ENCODE results near the gene BTBD17. TPM values are rescaled to one million over a fixed set of nuclear protein-coding genes. Genes with fewer than 3 reads are reported as not detected.

Gene BTBD17, protein sequence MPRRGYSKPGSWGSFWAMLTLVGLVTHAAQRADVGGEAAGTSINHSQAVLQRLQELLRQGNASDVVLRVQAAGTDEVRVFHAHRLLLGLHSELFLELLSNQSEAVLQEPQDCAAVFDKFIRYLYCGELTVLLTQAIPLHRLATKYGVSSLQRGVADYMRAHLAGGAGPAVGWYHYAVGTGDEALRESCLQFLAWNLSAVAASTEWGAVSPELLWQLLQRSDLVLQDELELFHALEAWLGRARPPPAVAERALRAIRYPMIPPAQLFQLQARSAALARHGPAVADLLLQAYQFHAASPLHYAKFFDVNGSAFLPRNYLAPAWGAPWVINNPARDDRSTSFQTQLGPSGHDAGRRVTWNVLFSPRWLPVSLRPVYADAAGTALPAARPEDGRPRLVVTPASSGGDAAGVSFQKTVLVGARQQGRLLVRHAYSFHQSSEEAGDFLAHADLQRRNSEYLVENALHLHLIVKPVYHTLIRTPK
- total RNA-seq (2022; extraction: Qiagen RNA extraction), result not detected in 5 replicates

DNA sequence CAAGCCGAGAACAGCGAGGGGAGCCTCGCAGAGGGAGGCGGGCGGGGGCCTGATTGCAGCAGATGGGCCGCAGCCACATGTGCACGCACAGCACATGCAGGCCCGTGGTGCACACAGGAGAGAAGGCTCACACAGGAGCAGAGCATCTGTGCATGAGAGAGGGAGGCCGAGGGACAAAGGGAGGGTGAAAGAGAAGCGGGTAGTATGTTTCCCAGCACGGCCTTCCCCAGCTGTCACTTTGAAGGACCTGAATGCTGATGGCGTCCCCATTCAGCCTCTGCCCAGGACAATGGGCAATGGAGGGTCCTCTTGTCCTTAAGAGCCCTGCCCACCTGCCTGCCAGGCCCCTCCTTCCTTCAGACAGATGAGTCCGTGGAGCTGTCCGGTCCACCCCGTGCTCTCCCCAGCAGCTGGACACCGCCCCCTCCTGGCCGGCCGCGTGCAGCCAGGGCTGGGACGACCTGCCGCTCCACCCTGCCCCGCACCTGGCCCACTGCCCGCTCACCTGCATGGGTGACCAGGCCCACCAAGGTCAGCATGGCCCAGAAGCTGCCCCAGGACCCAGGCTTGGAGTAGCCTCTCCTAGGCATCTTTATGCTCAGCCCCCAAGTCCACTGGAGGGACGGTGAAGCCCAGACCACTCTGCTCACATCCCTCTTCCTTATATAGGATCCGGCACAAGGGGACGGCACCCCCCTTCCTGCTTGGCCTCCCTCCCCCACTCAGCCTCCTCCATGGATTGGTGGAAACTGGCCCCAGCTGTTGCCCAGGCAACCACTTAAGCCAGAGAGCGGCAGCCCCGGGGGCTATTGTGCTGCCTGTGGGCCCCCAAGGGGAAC lies at the start of gene BTBD17:
TSS of gene BTBD17 (minus strand) at position 639 of the 839 bp plus-strand sequence. CDS start at position 590, 49 bp downstream.

DNA sequence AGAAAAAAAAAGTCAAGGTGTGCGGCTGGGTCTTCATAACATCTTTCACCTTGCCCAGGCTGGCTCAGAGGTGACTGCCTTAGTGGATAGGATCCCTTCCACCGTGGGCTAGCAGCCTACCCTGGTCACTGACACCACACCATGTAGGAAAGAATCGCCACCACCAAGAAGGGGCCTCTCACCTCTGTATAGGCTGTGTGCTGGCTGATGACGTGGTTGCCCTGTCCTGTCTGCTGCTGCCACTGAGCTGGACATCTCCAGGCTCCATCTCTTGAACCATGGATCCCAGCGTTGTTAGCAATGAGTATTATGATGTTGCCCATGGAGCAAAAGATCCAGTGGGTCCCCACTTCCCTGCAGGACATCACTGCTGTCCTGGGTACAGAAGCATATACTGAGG lies 5.5 kb upstream of the BTBD17 start, which contains the start of gene GPR142:
TSS of gene GPR142 (plus strand) at position 301 of the 400 bp plus-strand sequence. CDS start 2,035 bp downstream, outside the sequence.

DNA sequence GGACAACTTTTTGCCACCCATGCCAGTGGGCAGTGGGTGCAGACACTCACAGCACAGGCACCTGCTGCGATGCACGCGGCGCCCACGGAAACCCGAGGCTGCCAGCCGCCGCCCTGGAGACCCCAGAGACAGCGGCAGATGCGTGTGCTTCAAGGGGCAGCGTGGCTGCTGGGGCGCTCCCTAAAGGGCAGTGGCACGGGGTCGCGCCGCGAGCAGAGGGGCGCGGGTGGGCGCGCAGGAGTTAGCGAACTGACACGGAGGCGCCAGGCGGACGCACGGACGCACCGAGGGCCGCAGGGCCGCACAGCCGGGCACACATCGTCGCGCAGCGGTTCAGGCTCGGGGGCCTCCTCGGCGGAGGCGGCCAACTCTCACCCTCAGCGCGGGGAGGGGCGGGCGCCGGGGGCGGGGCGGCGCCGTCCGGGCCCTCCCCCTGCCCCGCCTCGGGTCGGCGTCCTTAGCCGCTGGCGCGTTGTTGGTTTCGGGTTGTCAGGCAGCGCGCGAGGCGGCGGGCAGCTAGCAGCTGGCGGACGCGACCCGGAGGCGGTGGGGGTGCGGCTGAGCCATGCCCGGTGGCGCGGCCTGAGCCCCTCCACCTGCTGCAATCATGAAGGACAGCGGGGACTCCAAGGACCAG lies 35.8 kb downstream of the BTBD17 start, which contains the start of gene KIF19:
TSS of gene KIF19 (plus strand) at position 484 of the 637 bp plus-strand sequence. CDS start at position 608, 124 bp downstream.

Other genes starting within 250 kb of the BTBD17 start
- 2,564 to 3,876 TPM (median 2,613 TPM) in 5 replicates for gene RPL38, start 158.2 kb downstream of the BTBD17 start, total RNA-seq (2022; extraction: Qiagen RNA extraction)
- 1.6 to 2.1 TPM (median 1.7 TPM) in 5 replicates for gene TTYH2, start 148.3 kb downstream of the BTBD17 start, total RNA-seq (2022; extraction: Qiagen RNA extraction)
- gene DNAI2, start 87.6 kb downstream of the BTBD17 start, total RNA-seq (2022; extraction: Qiagen RNA extraction), result not detected in 5 replicates
- 0.05 to 0.08 TPM (median 0.06 TPM) in 5 replicates for gene KIF19, start 35.6 kb downstream of the BTBD17 start, total RNA-seq (2022; extraction: Qiagen RNA extraction)
- not detected in 5 replicates for gene GPR142, start 5.6 kb upstream of the BTBD17 start, total RNA-seq (2022; extraction: Qiagen RNA extraction)
- gene GPRC5C, start 70.2 kb upstream of the BTBD17 start, total RNA-seq (2022; extraction: Qiagen RNA extraction), result 42.9 to 60.3 TPM (median 53.6 TPM) in 5 replicates
- gene CD300A, start 104.8 kb upstream of the BTBD17 start, total RNA-seq (2022; extraction: Qiagen RNA extraction), result 0.05 TPM in 1 of 5 replicates, not detected in the others
- 0.03 to 0.09 TPM (median 0.07 TPM) in 5 replicates for gene CD300LB, start 169.6 kb upstream of the BTBD17 start, total RNA-seq (2022; extraction: Qiagen RNA extraction)
- gene CD300C, start 184.2 kb upstream of the BTBD17 start, total RNA-seq (2022; extraction: Qiagen RNA extraction), result 0.47 to 0.72 TPM (median 0.56 TPM) in 5 replicates
- gene CD300H, start 205.6 kb upstream of the BTBD17 start, total RNA-seq (2022; extraction: Qiagen RNA extraction), result 0.17 to 0.70 TPM (median 0.35 TPM) in 5 replicates
- not detected in 5 replicates for gene CD300LD, start 230.4 kb upstream of the BTBD17 start, total RNA-seq (2022; extraction: Qiagen RNA extraction)

All from A549 treated with dexamethasone at 1 μM for 4 hours (cell line).